Hindlimb muscle (tissue), 1 donor: ENCODE results near the gene LCE3C. TPM values are rescaled to one million over a fixed set of nuclear protein-coding genes. Genes with fewer than 3 reads are reported as not detected.
"Not testable (repeated sequence)": the region's sequence is repeated elsewhere in the genome, so short reads cannot be mapped to it uniquely, and the experiment has no call there.

ENCODE experiments used
- DNase-seq: peaks from one replicate; pipeline ENCODE4 v3.0.0-alpha.2; 2013
- polyA plus RNA-seq: library from polyadenylated mRNA; unstranded; fragments of 120-200 nt; gene quantifications from one replicate; pipeline ENCODE4 v1.2.1, GENCODE V29; 2013; ENCODE audit not compliant: insufficient read length

LCE3C gene
- polyA plus RNA-seq, result not detected

DNA sequence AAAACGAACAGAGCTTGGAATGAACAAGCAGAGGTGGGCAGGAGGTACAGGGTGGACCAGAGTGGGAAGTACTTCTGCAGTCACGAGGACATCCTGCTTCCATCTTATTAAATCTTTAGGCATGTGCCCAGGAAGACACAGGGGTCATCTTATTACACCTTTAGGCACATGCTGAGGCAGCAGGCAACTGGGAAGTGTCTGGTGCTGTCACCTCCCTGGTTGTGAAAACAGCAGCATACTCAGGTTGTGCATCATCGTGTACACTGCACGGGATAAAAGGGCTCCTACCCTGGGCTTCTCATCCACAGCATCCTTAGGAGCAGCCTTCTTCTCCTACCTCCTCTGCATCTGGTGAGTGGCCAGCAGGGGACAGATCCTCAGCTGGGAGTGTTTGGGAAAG is at the start of gene LCE3C:
TSS of gene LCE3C (plus strand) at position 301 of the 400 bp plus-strand sequence. CDS start 498 bp downstream, outside the sequence.
- no peak for DNase-seq

- DNase-seq, result no peak
Measured at GRCh38 chr1:152565115-152565514, 34.9 kb upstream of the LCE3C start.

GRCh38 chr1:152565535-152566215 is 34.4 kb upstream of the LCE3C start:
- no peak for DNase-seq

DNA sequence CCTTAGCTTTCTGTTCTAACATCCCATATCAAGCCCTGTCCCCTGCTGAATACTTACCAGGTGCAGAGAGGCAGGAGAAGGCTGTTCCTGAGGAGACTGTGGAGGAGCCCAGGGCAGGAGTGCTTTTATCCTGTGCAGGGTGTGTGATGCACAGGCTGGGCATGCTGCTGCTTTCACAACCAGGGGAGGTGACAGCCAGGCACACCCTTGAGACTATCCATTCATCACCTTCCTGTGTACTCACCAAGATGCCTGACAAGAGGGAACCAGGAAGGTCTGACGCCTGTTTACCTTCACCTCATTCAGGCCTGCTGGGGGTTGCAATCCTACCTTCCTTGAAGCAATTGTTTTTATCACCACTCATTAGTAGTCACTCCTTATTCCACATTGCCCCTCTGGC is 33.4 kb upstream of the LCE3C start, which contains the start of gene LCE3E:
TSS of gene LCE3E (minus strand) at position 100 of the 400 bp plus-strand sequence. CDS start 572 bp downstream, outside the sequence.
- no peak for DNase-seq

GRCh38 chr1:152577168-152577567 is 22.9 kb upstream of the LCE3C start:
- no peak for DNase-seq

DNA sequence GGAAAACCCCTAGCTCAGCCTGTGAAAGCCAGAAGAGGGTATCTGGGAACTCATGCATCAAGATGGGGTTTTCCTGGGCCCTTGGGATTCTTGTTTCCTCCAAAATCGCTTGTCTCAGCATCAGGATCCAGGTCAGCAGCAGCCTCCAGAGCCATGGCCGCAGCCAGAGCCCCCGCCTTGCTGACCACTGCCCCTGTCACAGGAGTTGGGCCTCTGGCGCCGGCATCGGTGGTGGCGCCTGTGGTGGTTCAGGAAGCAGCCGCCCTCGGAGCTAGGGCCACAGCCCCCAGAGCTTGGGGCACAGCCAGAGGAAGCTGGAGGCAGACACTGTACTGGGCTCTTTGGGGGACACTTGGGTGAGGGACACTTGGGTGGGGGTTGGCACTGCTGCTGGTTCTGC is 20.5 kb upstream of the LCE3C start:
- DNase-seq, result not testable (repeated sequence)

DNA sequence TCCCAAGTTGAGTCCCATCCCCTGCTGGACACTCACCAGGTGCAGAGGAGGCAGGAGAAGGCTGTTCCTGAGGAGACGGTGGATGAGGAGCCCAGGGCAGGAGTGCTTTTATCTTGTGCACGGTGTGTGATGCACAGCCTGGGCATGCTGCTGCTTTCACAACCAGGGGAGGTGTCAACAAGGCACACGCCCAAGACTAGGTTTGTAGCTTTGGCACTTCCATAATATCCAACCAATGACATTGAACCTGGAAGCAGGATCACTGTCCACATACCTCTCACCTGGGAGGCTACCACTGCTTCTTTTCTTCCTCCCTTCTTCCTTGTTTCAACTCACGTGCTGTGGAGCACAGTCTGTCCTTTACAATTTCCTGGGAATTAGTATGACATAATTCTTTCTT is 19.6 kb upstream of the LCE3C start, which contains the start of gene LCE3D:
TSS of gene LCE3D (minus strand) at position 84 of the 400 bp plus-strand sequence. CDS start 580 bp downstream, outside the sequence.
- no peak for DNase-seq

- no peak for DNase-seq
Measured at GRCh38 chr1:152582647-152583046, 17.4 kb upstream of the LCE3C start.

DNA sequence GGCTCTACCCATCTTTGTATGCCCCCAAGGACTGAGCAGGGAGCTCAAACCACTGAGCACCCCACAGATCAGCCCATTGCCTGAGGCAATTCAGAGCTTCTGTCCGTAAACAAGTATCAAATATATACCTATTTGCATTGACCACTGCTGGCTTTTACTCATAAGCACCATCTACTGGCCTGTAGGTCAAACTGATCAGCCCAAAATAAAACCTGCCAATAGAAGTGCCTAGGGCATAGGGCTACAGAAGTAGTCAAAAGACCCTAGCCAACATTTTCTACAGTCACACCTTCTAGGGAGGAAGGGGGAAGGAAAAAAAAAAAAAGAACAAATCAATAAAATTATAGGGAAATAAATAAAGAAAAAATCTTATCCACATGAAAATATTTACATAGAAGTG is 14.4 kb upstream of the LCE3C start:
- DNase-seq, result no peak

DNA sequence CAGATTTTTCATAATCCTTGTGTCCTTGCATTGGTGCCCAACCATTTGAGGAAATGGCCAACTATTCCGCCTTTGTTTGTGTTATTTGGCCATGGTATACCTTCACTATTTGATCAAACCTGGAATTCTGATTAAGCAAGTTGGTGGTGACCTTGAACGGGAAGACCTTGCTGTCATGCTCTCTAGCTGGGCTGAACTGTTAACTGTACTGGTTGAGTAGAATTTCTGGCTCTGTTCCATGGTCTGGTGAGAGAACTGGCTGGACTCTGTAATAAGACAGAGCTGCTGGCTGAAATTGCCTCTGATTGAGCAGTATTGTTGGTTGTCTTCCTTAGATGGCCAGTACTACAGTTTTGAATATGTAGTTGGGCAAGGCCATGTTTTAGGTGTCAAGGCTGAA is 3.0 kb upstream of the LCE3C start:
- DNase-seq, result no peak

DNA sequence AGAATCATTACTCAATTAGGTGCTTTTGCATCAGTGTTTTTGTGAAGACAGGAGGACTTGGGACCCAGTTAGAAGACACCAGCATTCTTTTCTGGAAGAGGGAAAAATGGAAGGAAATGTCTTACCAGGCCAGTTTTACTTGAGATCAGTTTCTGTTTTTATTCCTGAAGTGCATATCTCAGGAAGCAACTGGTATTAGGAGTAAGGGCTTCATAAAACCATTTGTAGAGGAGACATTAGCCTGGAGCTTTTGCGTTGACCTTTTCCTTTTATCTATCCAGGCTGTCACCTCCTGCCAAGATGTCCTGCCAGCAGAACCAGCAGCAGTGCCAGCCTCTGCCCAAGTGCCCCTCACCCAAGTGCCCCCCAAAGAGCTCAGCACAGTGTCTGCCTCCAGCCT is 13.5 kb downstream of the LCE3C start, which contains the start of gene LCE3B:
TSS of gene LCE3B (plus strand) at position 301 of the 400 bp plus-strand sequence. CDS start at position 301, 0 bp downstream.
- no peak for DNase-seq

DNA sequence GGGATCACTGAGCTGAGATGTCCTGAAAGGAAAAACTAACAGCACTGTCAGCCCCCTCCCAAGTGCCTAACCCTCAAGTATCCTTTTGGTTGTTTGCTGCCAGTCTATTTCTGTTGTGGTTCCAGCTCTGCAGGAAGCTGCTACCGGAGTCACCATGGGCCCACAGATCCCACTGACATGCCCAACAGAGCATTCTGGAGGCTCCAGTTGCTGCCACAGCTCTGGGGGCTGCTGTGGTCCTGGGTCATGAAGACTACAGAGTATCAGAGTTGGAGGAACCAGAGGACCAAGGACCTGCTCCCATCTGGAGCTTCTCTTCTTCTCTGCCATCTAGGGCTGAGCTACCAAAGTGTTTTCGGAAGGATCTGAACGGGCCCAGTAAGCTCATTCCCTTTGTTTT is 22.0 kb downstream of the LCE3C start:
- no peak for DNase-seq

DNA sequence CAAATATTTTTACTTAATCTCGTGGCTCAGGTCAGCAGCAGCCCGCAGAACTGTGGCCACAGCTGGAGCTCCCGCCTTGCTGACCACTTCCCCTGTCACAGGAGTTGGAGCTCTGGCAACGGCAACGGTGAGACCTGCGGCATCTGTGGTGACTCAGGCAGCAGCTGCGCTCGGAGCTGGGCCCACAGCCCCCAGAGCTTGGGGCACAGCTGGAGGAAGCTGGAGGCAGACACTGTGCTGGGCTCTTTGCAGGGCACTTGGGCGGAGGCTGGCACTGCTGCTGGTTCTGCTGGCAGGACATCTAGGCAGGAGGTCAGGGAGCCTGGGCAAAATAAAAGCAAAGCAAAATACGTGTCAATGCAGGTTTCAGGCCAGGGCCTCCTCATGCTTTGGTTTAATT is 22.8 kb downstream of the LCE3C start, which contains the start of gene LCE3A:
TSS of gene LCE3A (minus strand) at position 301 of the 400 bp plus-strand sequence. CDS start at position 301, 0 bp downstream.
- peak; percentile 19 for DNase-seq

DNA sequence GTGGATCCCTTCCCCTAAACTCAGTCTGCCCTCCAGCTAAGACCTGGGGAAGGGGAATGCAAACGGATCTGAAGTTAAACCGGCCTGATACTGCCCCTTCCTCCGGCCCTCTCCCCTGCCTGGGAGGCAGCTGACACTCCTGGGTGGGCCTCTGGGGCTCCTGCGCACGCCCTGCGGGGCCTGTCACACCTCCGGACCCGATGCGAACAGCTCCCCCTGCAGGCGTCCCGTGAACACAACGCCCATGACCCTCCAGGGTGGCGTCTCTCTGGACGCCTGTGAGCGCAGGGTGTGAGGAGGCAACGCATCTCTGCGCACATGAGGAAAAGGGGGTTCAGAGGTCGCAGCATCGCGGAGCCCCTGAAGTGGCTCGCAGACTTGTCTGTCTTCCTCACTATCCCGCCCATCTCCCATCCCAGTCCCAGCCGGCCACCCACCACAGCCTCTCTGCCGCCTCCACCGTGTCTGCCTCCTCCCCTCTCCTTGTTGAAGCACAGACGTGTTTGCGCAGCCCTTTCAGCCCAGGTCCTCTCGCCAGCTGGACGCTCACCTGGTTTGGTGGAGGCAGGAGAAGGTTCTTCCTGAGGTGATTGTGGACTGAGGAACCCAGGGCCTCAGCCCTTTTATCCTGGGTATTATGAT is 23.3 kb downstream of the LCE3C start:
- DNase-seq, result no peak

- DNase-seq, result no peak
Measured at GRCh38 chr1:152626744-152627143, 26.7 kb downstream of the LCE3C start.

- DNase-seq, result no peak
Measured at GRCh38 chr1:152630596-152630995, 30.6 kb downstream of the LCE3C start.

DNA sequence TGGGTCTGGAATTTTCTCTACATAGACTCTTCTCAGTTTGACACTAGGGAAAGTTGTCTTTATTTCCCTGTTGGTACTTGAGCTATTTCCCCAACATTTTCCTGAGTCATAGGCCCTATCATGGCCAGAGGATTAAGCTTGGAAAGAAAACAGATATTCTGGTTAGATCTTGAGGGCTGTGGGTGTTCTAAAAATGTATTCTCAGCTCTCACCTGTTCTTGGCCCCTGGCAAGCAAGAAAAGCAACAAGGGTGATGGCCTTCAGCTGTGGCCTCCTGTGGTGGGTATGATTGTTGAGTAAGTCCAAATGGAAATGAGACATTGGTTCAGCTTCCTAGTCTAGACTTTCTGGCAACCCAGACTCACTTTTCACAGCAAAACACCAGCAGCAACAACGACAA is 40.3 kb downstream of the LCE3C start:
- no peak for DNase-seq

DNA sequence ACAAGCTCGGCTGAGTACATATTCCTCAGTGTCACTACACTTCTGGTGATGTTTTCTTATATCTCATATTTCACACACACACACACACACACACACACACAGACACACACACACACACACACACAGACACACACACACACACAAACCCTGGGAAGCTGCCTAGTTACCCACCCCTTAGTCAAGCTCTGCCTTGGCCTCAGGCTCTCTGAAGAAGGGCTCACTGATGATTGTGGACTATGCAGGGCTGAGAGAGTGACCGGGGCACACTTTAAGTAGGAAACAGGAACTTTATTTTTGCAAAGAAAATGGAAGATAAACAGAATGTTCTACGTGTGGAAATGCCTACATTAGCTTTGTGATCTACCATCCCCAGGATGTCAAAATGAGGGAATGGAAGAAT is 43.9 kb downstream of the LCE3C start:
- no peak for DNase-seq

DNA sequence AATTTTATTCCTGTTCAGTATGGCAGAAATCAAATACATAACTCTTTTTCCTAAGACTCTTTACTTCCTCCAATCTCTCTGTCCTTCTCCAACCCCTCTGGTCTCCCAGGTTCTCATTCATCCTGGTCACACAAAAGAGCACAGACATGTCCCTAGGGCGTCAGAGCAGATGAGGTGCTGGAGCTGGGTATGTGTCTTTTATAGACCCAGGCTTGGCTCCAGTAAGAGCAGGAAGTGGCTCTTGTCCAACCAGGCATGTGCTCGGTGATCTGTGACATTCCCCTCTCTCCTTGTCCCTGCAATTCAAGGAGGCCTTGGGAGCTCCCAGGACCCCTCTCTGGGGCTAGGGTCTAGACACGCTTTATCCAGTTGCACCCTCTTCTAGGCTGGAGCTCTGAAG is 45.1 kb downstream of the LCE3C start:
- no peak for DNase-seq

DNA sequence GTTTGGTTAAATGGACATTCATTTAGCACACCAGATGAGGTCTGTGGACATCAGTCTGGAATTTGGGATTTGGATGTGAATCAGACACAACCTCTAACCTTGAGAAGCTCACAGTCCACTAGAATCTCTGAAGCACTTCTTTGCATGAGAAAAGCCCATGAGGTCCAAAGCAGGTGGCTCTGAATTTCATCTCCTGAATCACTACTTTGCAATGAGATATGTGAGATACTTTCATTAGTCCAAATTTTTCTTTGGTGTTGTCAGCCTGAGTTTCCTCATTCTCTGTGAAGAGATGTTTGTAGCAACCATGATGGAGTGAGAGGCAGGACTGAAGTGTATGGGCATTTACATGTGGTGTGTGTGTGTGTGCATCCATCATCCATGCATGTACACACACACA is 46.6 kb downstream of the LCE3C start:
- no peak for DNase-seq
